H1 (cell line): ENCODE data around the gene CDH6. TPM values are rescaled to one million over a fixed set of nuclear protein-coding genes. Genes with fewer than 3 reads are reported as not detected.

Source experiments
- CTCF ChIA-PET: fragments of 300-600 bp; sonication (Branson Sonifier 250); formaldehyde crosslinking; loops from one replicate; lab custom pipeline; 2021; ENCODE audit not compliant: partially characterized antibody; lab: Charles Lee
- POLR2A ChIA-PET: fragments of 300-600 bp; sonication (Branson Sonifier 250); formaldehyde crosslinking; loops from one replicate; lab custom pipeline; 2021; ENCODE audit warnings: inconsistent platforms; ENCODE audit not compliant: partially characterized antibody; lab: Charles Lee
- DNase-seq, 2 experiments: peaks; one replicate each; pipeline versions ENCODE4 v3.0.0 to v3.0.0-alpha.2; 2010 to 2022; ENCODE audit warnings: low spot score in 2 of 2, low read depth in 1 of 2, mixed read lengths in 1 of 2
- FAIRE-seq: peaks from 2 replicates; lab custom pipeline; 2011; peaks lifted over from hg19 to GRCh38; lab: Jason Lieb, UNC
- H2AFZ ChIP-seq: 2 replicates; pipeline ENCODE4 v1.8.1; 2012; ENCODE audit warnings: low read length, inconsistent platforms
- H2AK5ac ChIP-seq: 2 replicates; pipeline ENCODE4 v1.6.1; 2013; ENCODE audit warnings: low read depth, low read length
- H2BK120ac ChIP-seq: replicated peaks from 2 replicates; pipeline ENCODE3; 2013; ENCODE audit warnings: low read depth, low read length, inconsistent platforms
- H2BK12ac ChIP-seq: 2 replicates; pipeline ENCODE4 v1.6.1; 2013; ENCODE audit warnings: low read depth, low read length
- H2BK15ac ChIP-seq: 2 replicates; pipeline ENCODE4 v1.6.1; 2013; ENCODE audit warnings: low read length
- H2BK20ac ChIP-seq: 2 replicates; pipeline ENCODE4 v1.6.1; 2013; ENCODE audit warnings: low read length
- H2BK5ac ChIP-seq: 2 replicates; pipeline ENCODE4 v1.6.1; 2013; ENCODE audit warnings: low read depth, low read length
- H3K14ac ChIP-seq: 2 replicates; pipeline ENCODE4 v1.6.1; 2013; ENCODE audit warnings: inconsistent platforms; ENCODE audit not compliant: insufficient read length
- H3K18ac ChIP-seq: 2 replicates; pipeline ENCODE4 v1.6.1; 2013; ENCODE audit warnings: low read length; ENCODE audit errors: extremely low read depth
- H3K23ac ChIP-seq: 2 replicates; pipeline ENCODE4 v1.6.1; 2013; ENCODE audit warnings: inconsistent platforms; ENCODE audit not compliant: insufficient read length
- H3K23me2 ChIP-seq: 2 replicates; pipeline ENCODE4 v1.6.1; 2013; ENCODE audit warnings: low read depth, low read length
- H3K27ac ChIP-seq: 2 replicates; pipeline ENCODE4 v1.6.1; 2011; ENCODE audit warnings: low read depth, low read length, inconsistent platforms
- H3K27me3 ChIP-seq, 4 experiments: replicated peaks in 1 of 4; 1 replicate in 1 of 4; 2 replicates in 3 of 4; pipeline versions ENCODE4 v1.6.1 to v1.8.1; 2011 to 2013; ENCODE audit warnings: low read length in 3 of 4, mild to moderate bottlenecking in 3 of 4, inconsistent platforms in 2 of 4, mixed read lengths in 2 of 4, moderate library complexity in 1 of 4; ENCODE audit not compliant: control insufficient read depth in 3 of 4, insufficient read depth in 3 of 4; ENCODE audit errors: extremely low read depth in 1 of 4
- H3K36me3 ChIP-seq, 4 experiments: 2 replicates each; pipeline versions ENCODE4 v1.6.1 to v1.8.1; 2011 to 2013; ENCODE audit warnings: mild to moderate bottlenecking in 4 of 4, low read length in 3 of 4, moderate library complexity in 2 of 4, control low read depth in 1 of 4, inconsistent platforms in 1 of 4; ENCODE audit not compliant: insufficient read depth in 4 of 4, control insufficient read depth in 2 of 4
- H3K4ac ChIP-seq: replicated peaks from 2 replicates; pipeline ENCODE3; 2013; ENCODE audit warnings: low read length, low read depth, mixed read lengths, inconsistent platforms; ENCODE audit not compliant: insufficient read length
- H3K4me1 ChIP-seq, 4 experiments: replicated peaks in 1 of 4; 1 replicate in 1 of 4; 2 replicates in 3 of 4; pipeline versions ENCODE4 v1.6.1 to v1.8.1; 2011 to 2013; ENCODE audit warnings: low read length in 3 of 4, inconsistent platforms in 2 of 4, mixed read lengths in 1 of 4; ENCODE audit not compliant: insufficient read depth in 4 of 4, control insufficient read depth in 3 of 4
- H3K4me2 ChIP-seq, 2 experiments: 2 replicates each; pipeline versions ENCODE4 v1.6.1 to v1.8.1; 2011 to 2013; ENCODE audit warnings: low read depth in 2 of 2, low read length in 2 of 2, control low read depth in 1 of 2, inconsistent platforms in 1 of 2, mild to moderate bottlenecking in 1 of 2; ENCODE audit not compliant: insufficient read depth in 1 of 2
- H3K4me3 ChIP-seq, 4 experiments: fragments of 200-600, 300-600 bp in 1 of 4; sonication (generic), shearing (Covaris generic), sonication (Bioruptor Twin) in 1 of 4; 2 replicates each; pipeline versions ENCODE4 v1.5.1 to v1.8.1; 2011 to 2016; ENCODE audit warnings: low read length in 4 of 4, low read depth in 3 of 4, control low read depth in 2 of 4, inconsistent platforms in 2 of 4, mild to moderate bottlenecking in 2 of 4, mixed read lengths in 1 of 4, moderate library complexity in 1 of 4; ENCODE audit not compliant: insufficient read depth in 2 of 4; ENCODE audit errors: extremely low read depth in 1 of 4
- H3K56ac ChIP-seq: replicated peaks from 2 replicates; pipeline ENCODE3; 2013; ENCODE audit warnings: low read depth, mild to moderate bottlenecking, mixed read lengths, low read length, inconsistent platforms; ENCODE audit not compliant: insufficient read length
- H3K79me1 ChIP-seq: 2 replicates; pipeline ENCODE4 v1.6.1; 2013; ENCODE audit warnings: low read depth, low read length, control low read depth
- H3K79me2 ChIP-seq, 2 experiments: 2 replicates each; pipeline versions ENCODE4 v1.6.1 to v1.8.1; 2012 to 2013; ENCODE audit warnings: low read length in 2 of 2, mild to moderate bottlenecking in 2 of 2, inconsistent platforms in 1 of 2; ENCODE audit not compliant: insufficient read depth in 2 of 2, control insufficient read depth in 1 of 2
- H3K9ac ChIP-seq, 4 experiments: replicated peaks in 1 of 4; 1 replicate in 1 of 4; 2 replicates in 3 of 4; pipeline versions ENCODE4 v1.6.1 to v1.8.1; 2011 to 2013; ENCODE audit warnings: low read depth in 3 of 4, low read length in 3 of 4, control low read depth in 2 of 4, mild to moderate bottlenecking in 2 of 4, moderate library complexity in 2 of 4, inconsistent platforms in 1 of 4; ENCODE audit errors: extremely low read depth in 1 of 4
- H3K9me3 ChIP-seq, 2 experiments: 2 replicates each; pipeline versions ENCODE4 v1.6.1 to v1.8.1; 2012 to 2013; ENCODE audit warnings: mild to moderate bottlenecking in 2 of 2, moderate library complexity in 2 of 2, control low read depth in 1 of 2, inconsistent platforms in 1 of 2, low read depth in 1 of 2, low read length in 1 of 2, mixed read lengths in 1 of 2; ENCODE audit not compliant: insufficient read depth in 2 of 2
- H4K20me1 ChIP-seq, 2 experiments: replicated peaks in 1 of 2; 2 replicates each; pipeline versions ENCODE3 to v1.8.1; 2011 to 2013; ENCODE audit warnings: inconsistent platforms in 2 of 2, low read length in 2 of 2, mild to moderate bottlenecking in 1 of 2; ENCODE audit not compliant: insufficient read depth in 2 of 2, control insufficient read depth in 1 of 2
- H4K5ac ChIP-seq: 2 replicates; pipeline ENCODE4 v1.6.1; 2013; ENCODE audit warnings: low read length, low read depth, mixed read lengths, inconsistent platforms; ENCODE audit not compliant: insufficient read length
- H4K8ac ChIP-seq: 2 replicates; pipeline ENCODE4 v1.8.0; 2013; ENCODE audit warnings: mild to moderate bottlenecking, moderate library complexity, low read length, inconsistent platforms; ENCODE audit not compliant: insufficient read depth; ENCODE audit errors: extremely low read depth
- H4K91ac ChIP-seq: replicated peaks from 2 replicates; pipeline ENCODE3; 2013; ENCODE audit warnings: low read length, mixed read lengths, inconsistent platforms; ENCODE audit not compliant: insufficient read length
- CEBPB ChIP-seq: IDR thresholded peaks from 2 replicates; pipeline ENCODE4 v1.6.1; 2012; ENCODE audit warnings: low read depth, low read length
- CTBP2 ChIP-seq: IDR thresholded peaks from 2 replicates; pipeline ENCODE4 v1.7.0; 2011; ENCODE audit warnings: borderline replicate concordance, mild to moderate bottlenecking, moderate library complexity, mixed read lengths, low read length; ENCODE audit not compliant: insufficient read depth, insufficient read length
- MAX ChIP-seq: IDR thresholded peaks from 2 replicates; pipeline ENCODE4 v1.6.1; 2012; ENCODE audit warnings: inconsistent platforms
- polyA plus RNA-seq, 7 experiments: library from polyadenylated mRNA; depleted of rRNA in 3 of 7; stranded (reverse) in 5 of 7; unstranded in 2 of 7; fragments of >200 nt in 5 of 7; fragments of 200-250 nt in 2 of 7; gene quantifications; 1 replicate in 5 of 7; 2 replicates in 1 of 7; 4 replicates in 1 of 7; pipeline versions ENCODE4 v1.2.1 to v1.2.3, GENCODE V29; 2011 to 2013; ENCODE audit warnings: missing spikeins in 2 of 7, mixed read lengths in 2 of 7
- total RNA-seq: library from RNA; stranded (reverse); fragmentation: NEBNext Ultra II Directional; extraction: Animal tissue kit (Norgen Biotek cat#: 25700); gene quantifications from 2 replicates; pipeline ENCODE4 v1.2.1, GENCODE V29; 2021

Gene CDH6
- total and polyA plus RNA-seq, 2 of the 8 experiments (the other 6 are each of a cell fraction or from before 2014, with no cell fraction given), result 1.4 to 1.9 TPM

- Histone ChIP-seq H2AFZ (no peak overlapping the region), H3K36me3 (no peaks in the 10 kb centered on the region), H2BK120ac (no peak overlapping the region), H3K4me1 (no peaks in the 10 kb centered on the region), H3K4me3 (no peak overlapping the region), H4K5ac (no peak overlapping the region), H3K9me3 (0 out of 4 replicates have a peak, but pooled peaks cover 0 to 4% of the 10 kb centered on the region in 2 experiments), H3K23ac (no peak overlapping the region), H3K4me2 (no peak overlapping the region), H3K9ac (no peak overlapping the region), H2AK5ac (no peak overlapping the region), H3K18ac (no peak overlapping the region), H3K79me2 (no peaks in the 10 kb centered on the region), H3K27ac (no peak overlapping the region), H4K8ac (no peak overlapping the region), H4K20me1 (no peaks in the 10 kb centered on the region), H3K4ac (no peak overlapping the region), H2BK20ac (no peak overlapping the region), H3K14ac (no peak overlapping the region), H3K27me3 (no peaks in the 10 kb centered on the region), H2BK12ac (no peak overlapping the region), H3K23me2 (no peaks in the 10 kb centered on the region), H2BK5ac (no peak overlapping the region), H4K91ac (no peak overlapping the region), H3K56ac (no peak overlapping the region), H3K79me1 (no peaks in the 10 kb centered on the region), H2BK15ac (no peak overlapping the region)
- ChIA-PET CTCF (interaction anchor here (1.6 kb wide), 1 partner anchor 10 kb away, joined by 4 read pairs; no protein-coding TSS in a partner anchor), POLR2A (no interaction called here)
- DNase-seq (no peak), FAIRE-seq (no peak)
- TF ChIP-seq CEBPB, result no peak
- no peak for TF ChIP-seq CTBP2
- TF ChIP-seq MAX, result no peak
- TF ChIP-seq, all 59 proteins: peak for 0
Measured at GRCh38 chr5:31347552-31347905, 154.0 kb downstream of the CDH6 start.
